WTC11 (cell line): ENCODE measurements around the gene DBI. TPM values are rescaled to one million over a fixed set of nuclear protein-coding genes. Genes with fewer than 3 reads are reported as not detected.

Source experiments
- ATAC-seq: fragments of 200-7000 bp; cut with Tn5 transposase; 2 replicates; pipeline ENCODE4 v1.10.0; 2021; ENCODE audit warnings: mild to moderate bottlenecking, moderate library complexity
- CTCF ChIA-PET: fragments of 300-600 bp; sonication (Branson Sonifier 250); formaldehyde crosslinking; loops from one replicate; lab custom pipeline; 2021; ENCODE audit warnings: antibody characterized with exemption; lab: Charles Lee
- POLR2A ChIA-PET: fragments of 350-600 bp; sonication (Branson Sonifier 250); formaldehyde crosslinking; loops from one replicate; lab custom pipeline; 2021; ENCODE audit warnings: antibody characterized with exemption; lab: Charles Lee
- DNase-seq: peaks from one replicate; pipeline ENCODE4 v3.0.0; 2021; ENCODE audit warnings: low spot score
- H3K27ac Mint-ChIP-seq: 2 replicates; pipeline ENCODE4 v1.8.0; 2021; ENCODE audit warnings: mixed read lengths
- H3K27me3 Mint-ChIP-seq: 2 replicates; pipeline ENCODE4 v1.8.0; 2021; ENCODE audit warnings: low read depth, mild to moderate bottlenecking, moderate library complexity, mixed read lengths
- H3K36me3 Mint-ChIP-seq: 2 replicates; pipeline ENCODE4 v1.8.0; 2021; ENCODE audit warnings: mixed read lengths
- H3K4me1 Mint-ChIP-seq: 2 replicates; pipeline ENCODE4 v1.8.0; 2022; ENCODE audit warnings: mixed read lengths
- H3K4me3 Mint-ChIP-seq: 2 replicates; pipeline ENCODE4 v1.8.0; 2021; ENCODE audit warnings: mild to moderate bottlenecking, moderate library complexity, mixed read lengths
- H3K9me3 Mint-ChIP-seq: 2 replicates; pipeline ENCODE4 v1.8.0; 2021; ENCODE audit warnings: mixed read lengths
- CREM ChIP-seq: sonication (generic); formaldehyde crosslinking; IDR thresholded peaks from 2 replicates; pipeline ENCODE4 v1.8.1; 2022; ENCODE audit warnings: mild to moderate bottlenecking, missing genetic modification reagents, moderate library complexity
- EMX1 ChIP-seq: fragments of 250-450 bp; sonication (Bioruptor Pico); IDR thresholded peaks from 2 replicates; pipeline ENCODE4 v1.8.0; 2021; ENCODE audit warnings: mild to moderate bottlenecking
- ESRRA ChIP-seq: sonication (generic); formaldehyde crosslinking; IDR thresholded peaks from 2 replicates; pipeline ENCODE4 v1.8.1; 2022; ENCODE audit warnings: mild to moderate bottlenecking, missing genetic modification reagents, borderline replicate concordance
- FOXK1 ChIP-seq: sonication (generic); formaldehyde crosslinking; IDR thresholded peaks from 2 replicates; pipeline ENCODE4 v1.8.0; 2022; ENCODE audit warnings: mild to moderate bottlenecking, moderate library complexity, missing genetic modification reagents
- HMGA2 ChIP-seq: fragments of 250-450 bp; sonication (Bioruptor Pico); IDR thresholded peaks from 2 replicates; pipeline ENCODE4 v1.4.0; 2021; ENCODE audit warnings: mild to moderate bottlenecking, moderate library complexity
- IRF2 ChIP-seq: sonication (generic); formaldehyde crosslinking; IDR thresholded peaks from 2 replicates; pipeline ENCODE4 v1.8.0; 2022; ENCODE audit warnings: low read depth, missing genetic modification reagents, borderline replicate concordance
- JAZF1 ChIP-seq: fragments of 250-450 bp; sonication (Bioruptor Pico); IDR thresholded peaks from 2 replicates; pipeline ENCODE4 v1.9.0; 2021; ENCODE audit warnings: moderate library complexity, mild to moderate bottlenecking, inconsistent platforms
- JUN ChIP-seq: sonication (generic); formaldehyde crosslinking; IDR thresholded peaks from 2 replicates; pipeline ENCODE4 v1.8.0; 2023; ENCODE audit warnings: mild to moderate bottlenecking, missing genetic modification reagents
- NFE2L1 ChIP-seq: sonication (generic); formaldehyde crosslinking; IDR thresholded peaks from 2 replicates; pipeline ENCODE4 v1.8.1; 2023; ENCODE audit warnings: missing genetic modification reagents
- NR2C2 ChIP-seq: sonication (generic); formaldehyde crosslinking; IDR thresholded peaks from 2 replicates; pipeline ENCODE4 v1.8.0; 2022; ENCODE audit warnings: mild to moderate bottlenecking, missing genetic modification reagents
- NR3C1 ChIP-seq: sonication (generic); formaldehyde crosslinking; conservative IDR thresholded peaks from 2 replicates; pipeline ENCODE4 v1.8.1; 2023; ENCODE audit warnings: low read depth, mild to moderate bottlenecking, missing genetic modification reagents
- PRRX2 ChIP-seq: fragments of 250-450 bp; sonication (Bioruptor Pico); IDR thresholded peaks from 2 replicates; pipeline ENCODE4 v1.8.0; 2021; ENCODE audit warnings: mild to moderate bottlenecking
- SP1 ChIP-seq: sonication (generic); formaldehyde crosslinking; conservative IDR thresholded peaks from 2 replicates; pipeline ENCODE4 v1.8.1; 2022; ENCODE audit warnings: missing genetic modification reagents
- TCF7 ChIP-seq: sonication (generic); formaldehyde crosslinking; IDR thresholded peaks from 2 replicates; pipeline ENCODE4 v1.8.0; 2022; ENCODE audit warnings: mild to moderate bottlenecking, low read depth, missing genetic modification reagents, moderate library complexity
- TP53 ChIP-seq: sonication (generic); formaldehyde crosslinking; IDR thresholded peaks from 2 replicates; pipeline ENCODE4 v1.8.1; 2023; ENCODE audit warnings: mild to moderate bottlenecking, missing genetic modification reagents
- ZNF396 ChIP-seq: fragments of 250-450 bp; sonication (Bioruptor Pico); IDR thresholded peaks from 2 replicates; pipeline ENCODE4 v1.8.0; 2021; ENCODE audit warnings: mild to moderate bottlenecking, moderate library complexity, borderline replicate concordance
- ZNF416 ChIP-seq: fragments of 250-450 bp; sonication (Bioruptor Pico); IDR thresholded peaks from 2 replicates; pipeline ENCODE4 v1.9.0; 2021; ENCODE audit warnings: mild to moderate bottlenecking, inconsistent platforms
- total RNA-seq: library from RNA; stranded (reverse); gene quantifications from 3 replicates; pipeline ENCODE4 v1.2.3, GENCODE V29; 2021
- TF ChIP-seq, protein P1 (sequence below): sonication (generic); formaldehyde crosslinking; IDR thresholded peaks from 2 replicates; pipeline ENCODE4 v1.8.0; 2022; ENCODE audit warnings: mild to moderate bottlenecking, missing genetic modification reagents
- TF ChIP-seq, protein P2 (sequence below): sonication (generic); formaldehyde crosslinking; IDR thresholded peaks from 2 replicates; pipeline ENCODE4 v1.8.0; 2022; ENCODE audit warnings: mild to moderate bottlenecking, missing genetic modification reagents
- TF ChIP-seq, protein P3 (sequence below): sonication (generic); formaldehyde crosslinking; IDR thresholded peaks from 2 replicates; pipeline ENCODE4 v1.8.1; 2022; ENCODE audit warnings: mild to moderate bottlenecking, moderate library complexity, missing genetic modification reagents
- TF ChIP-seq, protein P4 (sequence below): sonication (generic); formaldehyde crosslinking; conservative IDR thresholded peaks from 2 replicates; pipeline ENCODE4 v1.8.1; 2022; ENCODE audit warnings: mild to moderate bottlenecking, missing genetic modification reagents
- TF ChIP-seq, protein P5 (sequence below): sonication (generic); formaldehyde crosslinking; IDR thresholded peaks from 2 replicates; pipeline ENCODE4 v1.8.1; 2023; ENCODE audit warnings: mild to moderate bottlenecking, missing genetic modification reagents
- TF ChIP-seq, protein P6 (sequence below): fragments of 250-450 bp; sonication (Bioruptor Pico); IDR thresholded peaks from 2 replicates; pipeline ENCODE4 v1.9.0; 2021; ENCODE audit warnings: moderate library complexity, mild to moderate bottlenecking, inconsistent platforms, borderline replicate concordance
- TF ChIP-seq, protein P7 (sequence below): fragments of 200-600 bp; IDR thresholded peaks from 2 replicates; pipeline ENCODE4 v1.8.0; 2022; ENCODE audit warnings: antibody characterized with exemption
- TF ChIP-seq, protein P8 (sequence below): sonication (generic); formaldehyde crosslinking; IDR thresholded peaks from 2 replicates; pipeline ENCODE4 v1.8.1; 2023; ENCODE audit warnings: mild to moderate bottlenecking, missing genetic modification reagents, borderline replicate concordance

DBI gene
- total RNA-seq, 1 experiment from 2014 or later = 158 TPM

DNA sequence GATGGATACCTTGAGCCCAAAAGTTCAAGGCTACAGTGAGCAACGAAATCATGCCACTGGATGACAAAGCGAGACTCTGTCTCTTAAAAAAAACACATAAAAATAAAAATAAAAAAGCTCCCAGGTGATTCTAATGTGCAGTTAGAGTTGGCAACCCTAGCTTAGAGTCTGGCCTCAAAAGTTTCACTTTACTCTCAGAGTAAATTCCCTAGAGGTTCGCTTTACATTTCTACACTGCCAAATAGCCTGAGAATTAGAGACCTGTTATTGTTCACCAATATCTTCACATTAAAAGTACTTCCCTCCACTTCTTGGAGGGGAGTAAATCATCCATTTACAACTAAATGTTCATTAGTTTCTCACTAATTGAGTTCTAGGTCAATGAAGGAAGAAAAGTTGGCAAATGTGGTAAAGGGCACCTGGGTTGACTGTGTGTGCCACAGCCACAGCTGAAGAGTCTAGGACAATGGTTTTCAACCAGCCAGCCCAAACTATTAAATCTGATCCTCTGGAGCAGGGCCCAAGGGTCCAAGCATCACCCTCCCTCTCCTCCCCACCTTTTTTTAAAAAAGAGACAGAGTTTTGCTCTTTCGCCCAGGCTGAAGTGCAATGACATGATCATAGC is 49.6 kb downstream of the DBI start:
- H3K9me3 Mint-ChIP-seq = peaks cover 38% of the 10 kb centered on the region
- DNase-seq = no peak
- peaks cover 10% of the 10 kb centered on the region for H3K36me3 Mint-ChIP-seq
- ChIA-PET CTCF (interaction anchor here (2.1 kb wide), 1 partner anchor 60 kb away, joined by 10 read pairs; no protein-coding TSS in a partner anchor), POLR2A (no interaction called here)
- H3K27ac Mint-ChIP-seq = no peak overlapping the region
- ATAC-seq = no peak
- H3K4me1 Mint-ChIP-seq = peaks cover 7% of the 10 kb centered on the region
- H3K27me3 Mint-ChIP-seq = peaks cover 3% of the 10 kb centered on the region
- H3K4me3 Mint-ChIP-seq = no peak overlapping the region
- no peak for TF ChIP-seq HMGA2 (CRISPR knock-in tag)
- TF ChIP-seq JAZF1 (CRISPR knock-in tag) = no peak
- TF ChIP-seq FOXK1 (CRISPR knock-in tag) = no peak
- TF ChIP-seq, protein P1, sequence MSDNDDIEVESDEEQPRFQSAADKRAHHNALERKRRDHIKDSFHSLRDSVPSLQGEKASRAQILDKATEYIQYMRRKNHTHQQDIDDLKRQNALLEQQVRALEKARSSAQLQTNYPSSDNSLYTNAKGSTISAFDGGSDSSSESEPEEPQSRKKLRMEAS (CRISPR knock-in tag) = no peak
- no peak for TF ChIP-seq ZNF416 (CRISPR knock-in tag)
- TF ChIP-seq, protein P2, sequence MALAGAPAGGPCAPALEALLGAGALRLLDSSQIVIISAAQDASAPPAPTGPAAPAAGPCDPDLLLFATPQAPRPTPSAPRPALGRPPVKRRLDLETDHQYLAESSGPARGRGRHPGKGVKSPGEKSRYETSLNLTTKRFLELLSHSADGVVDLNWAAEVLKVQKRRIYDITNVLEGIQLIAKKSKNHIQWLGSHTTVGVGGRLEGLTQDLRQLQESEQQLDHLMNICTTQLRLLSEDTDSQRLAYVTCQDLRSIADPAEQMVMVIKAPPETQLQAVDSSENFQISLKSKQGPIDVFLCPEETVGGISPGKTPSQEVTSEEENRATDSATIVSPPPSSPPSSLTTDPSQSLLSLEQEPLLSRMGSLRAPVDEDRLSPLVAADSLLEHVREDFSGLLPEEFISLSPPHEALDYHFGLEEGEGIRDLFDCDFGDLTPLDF (CRISPR knock-in tag) = no peak
- TF ChIP-seq, protein P3, sequence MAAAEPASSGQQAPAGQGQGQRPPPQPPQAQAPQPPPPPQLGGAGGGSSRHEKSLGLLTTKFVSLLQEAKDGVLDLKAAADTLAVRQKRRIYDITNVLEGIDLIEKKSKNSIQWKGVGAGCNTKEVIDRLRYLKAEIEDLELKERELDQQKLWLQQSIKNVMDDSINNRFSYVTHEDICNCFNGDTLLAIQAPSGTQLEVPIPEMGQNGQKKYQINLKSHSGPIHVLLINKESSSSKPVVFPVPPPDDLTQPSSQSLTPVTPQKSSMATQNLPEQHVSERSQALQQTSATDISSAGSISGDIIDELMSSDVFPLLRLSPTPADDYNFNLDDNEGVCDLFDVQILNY (CRISPR knock-in tag) = no peak
- TF ChIP-seq, protein P4, sequence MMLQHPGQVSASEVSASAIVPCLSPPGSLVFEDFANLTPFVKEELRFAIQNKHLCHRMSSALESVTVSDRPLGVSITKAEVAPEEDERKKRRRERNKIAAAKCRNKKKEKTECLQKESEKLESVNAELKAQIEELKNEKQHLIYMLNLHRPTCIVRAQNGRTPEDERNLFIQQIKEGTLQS (CRISPR knock-in tag) = no peak
- TF ChIP-seq TCF7 (CRISPR knock-in tag) = no peak
- no peak for TF ChIP-seq ESRRA (CRISPR knock-in tag)
- TF ChIP-seq EMX1 (CRISPR knock-in tag) = no peak
- TF ChIP-seq, protein P5, sequence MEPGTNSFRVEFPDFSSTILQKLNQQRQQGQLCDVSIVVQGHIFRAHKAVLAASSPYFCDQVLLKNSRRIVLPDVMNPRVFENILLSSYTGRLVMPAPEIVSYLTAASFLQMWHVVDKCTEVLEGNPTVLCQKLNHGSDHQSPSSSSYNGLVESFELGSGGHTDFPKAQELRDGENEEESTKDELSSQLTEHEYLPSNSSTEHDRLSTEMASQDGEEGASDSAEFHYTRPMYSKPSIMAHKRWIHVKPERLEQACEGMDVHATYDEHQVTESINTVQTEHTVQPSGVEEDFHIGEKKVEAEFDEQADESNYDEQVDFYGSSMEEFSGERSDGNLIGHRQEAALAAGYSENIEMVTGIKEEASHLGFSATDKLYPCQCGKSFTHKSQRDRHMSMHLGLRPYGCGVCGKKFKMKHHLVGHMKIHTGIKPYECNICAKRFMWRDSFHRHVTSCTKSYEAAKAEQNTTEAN (CRISPR knock-in tag) = no peak

DNA sequence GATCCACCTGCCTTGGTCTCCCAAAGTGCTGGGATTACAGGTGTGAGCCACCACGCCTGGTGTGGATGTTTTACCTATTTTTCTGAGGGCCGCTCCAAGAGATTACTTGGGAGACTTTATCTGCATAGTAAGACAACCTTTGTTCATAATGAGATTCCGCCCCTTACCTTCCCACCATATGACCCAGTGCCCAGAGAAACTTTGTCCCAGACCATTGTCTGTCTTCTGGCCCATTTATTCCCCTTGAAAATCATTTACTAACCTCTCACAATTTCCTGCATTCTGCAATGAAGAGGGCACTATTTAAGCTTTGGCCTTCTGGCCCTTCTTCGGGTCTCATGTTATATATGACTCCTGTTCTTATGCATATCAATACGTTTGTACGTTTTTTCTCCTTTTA is 51.1 kb downstream of the DBI start:
- Mint-ChIP-seq H3K4me1 (peaks cover 12% of the 10 kb centered on the region), H3K4me3 (no peak overlapping the region), H3K27me3 (peaks cover 13% of the 10 kb centered on the region), H3K36me3 (peaks cover 21% of the 10 kb centered on the region), H3K9me3 (peaks cover 47% of the 10 kb centered on the region), H3K27ac (no peak overlapping the region)
- ChIA-PET POLR2A (no interaction called here), CTCF (interaction anchor here (0.6 kb wide), 1 partner anchor 225 kb away, joined by 3 read pairs; no protein-coding TSS in a partner anchor)
- ATAC-seq (no peak), DNase-seq (no peak)
- TF ChIP-seq JUN (CRISPR knock-in tag) (no peak), TP53 (CRISPR knock-in tag) (no peak), NR2C2 (CRISPR knock-in tag) (no peak), ZNF396 (CRISPR knock-in tag) (no peak), SP1 (no peak), NFE2L1 (no peak), PRRX2 (CRISPR knock-in tag) (no peak), ESRRA (CRISPR knock-in tag) (no peak), CREM (CRISPR knock-in tag) (no peak), NR3C1 (no peak), IRF2 (no peak)
- TF ChIP-seq, protein P6, sequence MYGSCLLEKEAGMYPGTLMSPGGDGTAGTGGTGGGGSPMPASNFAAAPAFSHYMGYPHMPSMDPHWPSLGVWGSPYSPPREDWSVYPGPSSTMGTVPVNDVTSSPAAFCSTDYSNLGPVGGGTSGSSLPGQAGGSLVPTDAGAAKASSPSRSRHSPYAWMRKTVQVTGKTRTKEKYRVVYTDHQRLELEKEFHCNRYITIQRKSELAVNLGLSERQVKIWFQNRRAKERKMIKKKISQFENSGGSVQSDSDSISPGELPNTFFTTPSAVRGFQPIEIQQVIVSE (CRISPR knock-in tag) = no peak
- TF ChIP-seq, protein P7, sequence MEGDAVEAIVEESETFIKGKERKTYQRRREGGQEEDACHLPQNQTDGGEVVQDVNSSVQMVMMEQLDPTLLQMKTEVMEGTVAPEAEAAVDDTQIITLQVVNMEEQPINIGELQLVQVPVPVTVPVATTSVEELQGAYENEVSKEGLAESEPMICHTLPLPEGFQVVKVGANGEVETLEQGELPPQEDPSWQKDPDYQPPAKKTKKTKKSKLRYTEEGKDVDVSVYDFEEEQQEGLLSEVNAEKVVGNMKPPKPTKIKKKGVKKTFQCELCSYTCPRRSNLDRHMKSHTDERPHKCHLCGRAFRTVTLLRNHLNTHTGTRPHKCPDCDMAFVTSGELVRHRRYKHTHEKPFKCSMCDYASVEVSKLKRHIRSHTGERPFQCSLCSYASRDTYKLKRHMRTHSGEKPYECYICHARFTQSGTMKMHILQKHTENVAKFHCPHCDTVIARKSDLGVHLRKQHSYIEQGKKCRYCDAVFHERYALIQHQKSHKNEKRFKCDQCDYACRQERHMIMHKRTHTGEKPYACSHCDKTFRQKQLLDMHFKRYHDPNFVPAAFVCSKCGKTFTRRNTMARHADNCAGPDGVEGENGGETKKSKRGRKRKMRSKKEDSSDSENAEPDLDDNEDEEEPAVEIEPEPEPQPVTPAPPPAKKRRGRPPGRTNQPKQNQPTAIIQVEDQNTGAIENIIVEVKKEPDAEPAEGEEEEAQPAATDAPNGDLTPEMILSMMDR = no peak
- TF ChIP-seq, protein P8, sequence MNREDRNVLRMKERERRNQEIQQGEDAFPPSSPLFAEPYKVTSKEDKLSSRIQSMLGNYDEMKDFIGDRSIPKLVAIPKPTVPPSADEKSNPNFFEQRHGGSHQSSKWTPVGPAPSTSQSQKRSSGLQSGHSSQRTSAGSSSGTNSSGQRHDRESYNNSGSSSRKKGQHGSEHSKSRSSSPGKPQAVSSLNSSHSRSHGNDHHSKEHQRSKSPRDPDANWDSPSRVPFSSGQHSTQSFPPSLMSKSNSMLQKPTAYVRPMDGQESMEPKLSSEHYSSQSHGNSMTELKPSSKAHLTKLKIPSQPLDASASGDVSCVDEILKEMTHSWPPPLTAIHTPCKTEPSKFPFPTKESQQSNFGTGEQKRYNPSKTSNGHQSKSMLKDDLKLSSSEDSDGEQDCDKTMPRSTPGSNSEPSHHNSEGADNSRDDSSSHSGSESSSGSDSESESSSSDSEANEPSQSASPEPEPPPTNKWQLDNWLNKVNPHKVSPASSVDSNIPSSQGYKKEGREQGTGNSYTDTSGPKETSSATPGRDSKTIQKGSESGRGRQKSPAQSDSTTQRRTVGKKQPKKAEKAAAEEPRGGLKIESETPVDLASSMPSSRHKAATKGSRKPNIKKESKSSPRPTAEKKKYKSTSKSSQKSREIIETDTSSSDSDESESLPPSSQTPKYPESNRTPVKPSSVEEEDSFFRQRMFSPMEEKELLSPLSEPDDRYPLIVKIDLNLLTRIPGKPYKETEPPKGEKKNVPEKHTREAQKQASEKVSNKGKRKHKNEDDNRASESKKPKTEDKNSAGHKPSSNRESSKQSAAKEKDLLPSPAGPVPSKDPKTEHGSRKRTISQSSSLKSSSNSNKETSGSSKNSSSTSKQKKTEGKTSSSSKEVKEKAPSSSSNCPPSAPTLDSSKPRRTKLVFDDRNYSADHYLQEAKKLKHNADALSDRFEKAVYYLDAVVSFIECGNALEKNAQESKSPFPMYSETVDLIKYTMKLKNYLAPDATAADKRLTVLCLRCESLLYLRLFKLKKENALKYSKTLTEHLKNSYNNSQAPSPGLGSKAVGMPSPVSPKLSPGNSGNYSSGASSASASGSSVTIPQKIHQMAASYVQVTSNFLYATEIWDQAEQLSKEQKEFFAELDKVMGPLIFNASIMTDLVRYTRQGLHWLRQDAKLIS (CRISPR knock-in tag) = no peak
- TF ChIP-seq, protein P4 (CRISPR knock-in tag) = no peak
